Transverse colon (tissue), 3 donors: ENCODE measurements around the gene PHACTR4.

Experiments
- POLR2A ChIP-seq: fragments of 450-650 bp; IDR thresholded peaks from one replicate; pipeline ENCODE4 v1.6.1; 2016; ENCODE audit warnings: antibody characterized with exemption, mild to moderate bottlenecking, moderate library complexity
- TF ChIP-seq, protein P1 (sequence below), 5 experiments: fragments of 200-600 bp in 3 of 5; fragments of 450-650 bp in 2 of 5; sonication (generic) in 3 of 5; IDR thresholded peaks; 1 replicate in 2 of 5; 2 replicates in 3 of 5; pipeline ENCODE4 v1.5.1; 2016 to 2017; ENCODE audit warnings: antibody characterized with exemption in 5 of 5, inconsistent platforms in 3 of 5, mild to moderate bottlenecking in 2 of 5, moderate library complexity in 1 of 5

DNA sequence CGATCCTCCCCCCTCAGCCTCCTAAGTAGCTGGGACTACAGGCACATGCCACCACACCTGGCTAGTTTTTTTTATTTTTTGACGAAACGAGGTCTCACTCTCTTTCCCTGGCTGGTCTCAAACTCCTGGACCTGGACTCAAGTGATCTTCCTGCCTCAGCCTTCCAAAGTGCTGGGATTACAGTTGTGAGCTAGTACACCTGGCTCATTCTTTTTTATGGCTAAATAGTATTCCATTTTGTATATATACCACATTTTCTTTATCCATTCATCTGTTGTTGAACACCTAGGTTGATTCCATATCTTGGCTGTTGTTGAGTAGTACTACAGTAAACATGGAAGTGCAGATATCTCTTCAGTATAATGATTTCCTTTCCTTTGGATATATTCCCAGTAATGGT is 74.0 kb downstream of the PHACTR4 start:
- TF ChIP-seq POLR2A, result no peak
- TF ChIP-seq, protein P1, sequence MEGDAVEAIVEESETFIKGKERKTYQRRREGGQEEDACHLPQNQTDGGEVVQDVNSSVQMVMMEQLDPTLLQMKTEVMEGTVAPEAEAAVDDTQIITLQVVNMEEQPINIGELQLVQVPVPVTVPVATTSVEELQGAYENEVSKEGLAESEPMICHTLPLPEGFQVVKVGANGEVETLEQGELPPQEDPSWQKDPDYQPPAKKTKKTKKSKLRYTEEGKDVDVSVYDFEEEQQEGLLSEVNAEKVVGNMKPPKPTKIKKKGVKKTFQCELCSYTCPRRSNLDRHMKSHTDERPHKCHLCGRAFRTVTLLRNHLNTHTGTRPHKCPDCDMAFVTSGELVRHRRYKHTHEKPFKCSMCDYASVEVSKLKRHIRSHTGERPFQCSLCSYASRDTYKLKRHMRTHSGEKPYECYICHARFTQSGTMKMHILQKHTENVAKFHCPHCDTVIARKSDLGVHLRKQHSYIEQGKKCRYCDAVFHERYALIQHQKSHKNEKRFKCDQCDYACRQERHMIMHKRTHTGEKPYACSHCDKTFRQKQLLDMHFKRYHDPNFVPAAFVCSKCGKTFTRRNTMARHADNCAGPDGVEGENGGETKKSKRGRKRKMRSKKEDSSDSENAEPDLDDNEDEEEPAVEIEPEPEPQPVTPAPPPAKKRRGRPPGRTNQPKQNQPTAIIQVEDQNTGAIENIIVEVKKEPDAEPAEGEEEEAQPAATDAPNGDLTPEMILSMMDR (IDR thresholded peaks at IDR 0.05), result no peak
